ENCODE data around the gene PLS1. TPM values are rescaled to one million over a fixed set of nuclear protein-coding genes. Genes with fewer than 3 reads are reported as not detected.
A peak's percentile ranks its signal among the peaks of the same experiment; 100 is the strongest.

Gene PLS1
- total RNA-seq, 1 experiment from 2014 or later = 20.1 TPM

DNA sequence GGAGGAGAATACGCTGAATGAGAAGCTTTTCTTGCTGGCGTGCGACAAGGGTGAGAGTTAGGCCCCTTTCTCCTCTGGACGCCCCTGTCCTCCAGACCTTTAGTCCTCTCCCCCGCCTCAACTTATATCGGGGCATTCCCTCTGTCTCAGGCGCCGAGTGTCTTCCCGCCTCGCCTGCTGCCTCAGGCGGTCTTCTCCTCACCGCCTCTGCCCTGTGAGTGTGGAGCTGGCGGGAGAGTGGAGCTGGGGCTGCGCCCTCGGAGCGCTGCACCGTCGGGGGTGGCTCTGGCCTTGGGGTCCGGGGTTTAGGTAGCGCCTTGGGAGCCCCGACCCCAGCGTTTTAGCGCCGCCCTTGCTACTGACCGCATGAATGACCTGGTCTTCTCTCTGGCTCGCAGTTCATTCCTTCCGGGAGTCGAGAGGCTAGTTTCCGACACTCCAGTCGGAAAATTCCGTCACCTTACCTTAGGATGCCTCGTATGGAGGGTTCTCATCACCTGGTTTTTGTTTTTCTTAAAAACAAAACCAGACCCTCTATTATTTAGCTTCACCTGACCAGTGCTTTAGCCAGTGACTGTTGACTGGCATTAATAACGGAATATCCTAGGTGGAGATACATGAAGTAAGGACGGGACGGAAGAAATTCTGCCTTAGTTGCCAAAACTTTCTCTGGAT lies 128.6 kb downstream of the PLS1 start:
- no peak overlapping the region for H3K27ac ChIP-seq (ENCODE audit: low read length)
- no peaks in the 10 kb centered on the region for H3K4me1 ChIP-seq (ENCODE audit: insufficient read depth, low read length)
- POLR2A ChIA-PET (ENCODE audit: unreplicated experiment) = no interaction called here
- H4K20me1 ChIP-seq (ENCODE audit: low read length) = no peaks in the 10 kb centered on the region
- TF ChIP-seq EZH2 (IDR thresholded peaks at IDR 0.05; ENCODE audit: low read length, unreplicated experiment) = no peak
- TF ChIP-seq EZH2phosphoT487 (IDR thresholded peaks at IDR 0.05; ENCODE audit: borderline replicate concordance, low read length) = no peak
- TF ChIP-seq, protein P1, sequence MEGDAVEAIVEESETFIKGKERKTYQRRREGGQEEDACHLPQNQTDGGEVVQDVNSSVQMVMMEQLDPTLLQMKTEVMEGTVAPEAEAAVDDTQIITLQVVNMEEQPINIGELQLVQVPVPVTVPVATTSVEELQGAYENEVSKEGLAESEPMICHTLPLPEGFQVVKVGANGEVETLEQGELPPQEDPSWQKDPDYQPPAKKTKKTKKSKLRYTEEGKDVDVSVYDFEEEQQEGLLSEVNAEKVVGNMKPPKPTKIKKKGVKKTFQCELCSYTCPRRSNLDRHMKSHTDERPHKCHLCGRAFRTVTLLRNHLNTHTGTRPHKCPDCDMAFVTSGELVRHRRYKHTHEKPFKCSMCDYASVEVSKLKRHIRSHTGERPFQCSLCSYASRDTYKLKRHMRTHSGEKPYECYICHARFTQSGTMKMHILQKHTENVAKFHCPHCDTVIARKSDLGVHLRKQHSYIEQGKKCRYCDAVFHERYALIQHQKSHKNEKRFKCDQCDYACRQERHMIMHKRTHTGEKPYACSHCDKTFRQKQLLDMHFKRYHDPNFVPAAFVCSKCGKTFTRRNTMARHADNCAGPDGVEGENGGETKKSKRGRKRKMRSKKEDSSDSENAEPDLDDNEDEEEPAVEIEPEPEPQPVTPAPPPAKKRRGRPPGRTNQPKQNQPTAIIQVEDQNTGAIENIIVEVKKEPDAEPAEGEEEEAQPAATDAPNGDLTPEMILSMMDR (conservative IDR thresholded peaks at IDR 0.05; ENCODE audit: low read depth, low read length) = 0 out of 2 replicates have a peak, but pooled peaks have one; percentile 15
- H3K36me3 ChIP-seq (ENCODE audit: low read depth, low read length) = no peaks in the 10 kb centered on the region
- CTCF ChIA-PET = no interaction called here
- peak overlapping the region; percentile 51 for H3K9ac ChIP-seq (ENCODE audit: low read length)
- DNase-seq = peak; percentile 28
- H3K9me2 ChIP-seq (replicated peaks; ENCODE audit: low read length) = no peaks in the 10 kb centered on the region
- intact Hi-C loops (cut with micrococcal nuclease) = loop anchor here (10.0 kb wide), 2 partner anchors 130 to 270 kb away; partner anchors contain the start of gene PLS1
- no peaks in the 10 kb centered on the region for H3K27me3 ChIP-seq (ENCODE audit: low read length)
- no peaks in the 10 kb centered on the region for H3K9me3 ChIP-seq (ENCODE audit: low read length)
- peak overlapping the region; percentile 94 for H3K4me2 ChIP-seq (ENCODE audit: low read length)
- H2AFZ ChIP-seq (ENCODE audit: low read length) = peak overlapping the region; percentile 85
- peak overlapping the region; percentile 92 for H3K4me3 ChIP-seq (ENCODE audit: low read length)
- no peaks in the 10 kb centered on the region for H3K79me2 ChIP-seq (ENCODE audit: low read length)
- no TSS peak for BruUV-seq (replicated peaks)
- H3F3A ChIP-seq (ENCODE audit: low read length, unreplicated experiment) = no peaks in the 10 kb centered on the region
- peak; percentile 53 for ATAC-seq

DNA sequence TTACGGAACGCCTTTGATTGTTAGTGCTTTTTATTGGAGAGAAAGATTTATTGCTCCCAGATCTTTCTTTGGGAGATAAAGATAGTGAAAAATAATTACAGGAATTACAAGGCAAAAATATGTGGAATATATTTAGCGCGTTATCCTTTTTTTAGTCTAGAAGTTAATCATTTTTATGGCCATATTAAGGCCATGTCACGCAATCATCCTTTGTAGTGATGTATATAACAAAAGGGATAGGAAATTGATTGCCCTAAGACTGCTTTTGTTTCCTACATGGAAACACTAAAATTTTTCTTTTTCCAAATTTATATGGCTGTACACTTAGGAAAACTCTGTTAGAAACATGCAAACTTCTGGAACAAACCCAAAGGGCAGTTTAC lies 129.2 kb downstream of the PLS1 start:
- intact Hi-C loops (cut with micrococcal nuclease) = loop anchor here (10.0 kb wide), 2 partner anchors 131 to 269 kb away; partner anchors contain the start of gene PLS1
- TF ChIP-seq EZH2 (IDR thresholded peaks at IDR 0.05; ENCODE audit: low read length, unreplicated experiment) = no peak
- no peak for TF ChIP-seq EZH2phosphoT487 (IDR thresholded peaks at IDR 0.05; ENCODE audit: borderline replicate concordance, low read length)
- TF ChIP-seq, protein P1 (conservative IDR thresholded peaks at IDR 0.05; ENCODE audit: low read depth, low read length) = no peak
- POLR2A ChIA-PET (ENCODE audit: unreplicated experiment) = no interaction called here
- H4K20me1 ChIP-seq (ENCODE audit: low read length) = no peaks in the 10 kb centered on the region
- H2AFZ ChIP-seq (ENCODE audit: low read length) = peak overlapping the region; percentile 85
- no peaks in the 10 kb centered on the region for H3K4me1 ChIP-seq (ENCODE audit: insufficient read depth, low read length)
- no peaks in the 10 kb centered on the region for H3K36me3 ChIP-seq (ENCODE audit: low read depth, low read length)
- H3K79me2 ChIP-seq (ENCODE audit: low read length) = no peaks in the 10 kb centered on the region
- no peak for DNase-seq
- no peaks in the 10 kb centered on the region for H3K9me3 ChIP-seq (ENCODE audit: low read length)
- H3K4me2 ChIP-seq (ENCODE audit: low read length) = peak overlapping the region; percentile 94
- peak overlapping the region; percentile 92 for H3K4me3 ChIP-seq (ENCODE audit: low read length)
- CTCF ChIA-PET = no interaction called here
- BruUV-seq (replicated peaks) = TSS peak; percentile 44
- no peaks in the 10 kb centered on the region for H3F3A ChIP-seq (ENCODE audit: low read length, unreplicated experiment)
- H3K9me2 ChIP-seq (replicated peaks; ENCODE audit: low read length) = no peaks in the 10 kb centered on the region
- ATAC-seq = no peak
- no peaks in the 10 kb centered on the region for H3K27me3 ChIP-seq (ENCODE audit: low read length)
- peak overlapping the region; percentile 51; the same call in 1 of the 2 replicates for H3K9ac ChIP-seq (ENCODE audit: low read length)
- H3K27ac ChIP-seq (ENCODE audit: low read length) = no peak overlapping the region

DNA sequence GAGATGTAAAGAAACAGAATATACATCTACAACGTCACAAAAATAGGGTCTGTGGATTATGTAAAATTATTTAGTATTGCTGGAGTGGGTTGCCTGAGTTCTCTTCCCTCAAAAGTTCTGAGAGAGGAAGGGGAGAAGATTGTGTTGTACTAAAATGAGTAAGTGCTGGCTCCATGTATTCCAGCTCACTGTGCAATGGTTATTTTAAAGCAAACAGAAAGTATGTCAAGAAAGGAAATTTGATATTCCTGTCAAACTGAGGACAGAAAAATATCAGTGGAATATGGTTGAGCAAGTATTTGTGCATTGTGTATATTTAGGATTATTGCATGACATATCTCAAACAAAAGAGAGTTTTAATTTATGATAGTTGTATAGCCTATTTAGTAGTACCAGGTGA lies 129.8 kb downstream of the PLS1 start:
- peak overlapping the region; percentile 28; the same call in 1 of the 2 replicates for H3K4me2 ChIP-seq (ENCODE audit: low read length)
- H2AFZ ChIP-seq (ENCODE audit: low read length) = no peak overlapping the region
- POLR2A ChIA-PET (ENCODE audit: unreplicated experiment) = no interaction called here
- no peak for DNase-seq
- TF ChIP-seq, protein P1 (conservative IDR thresholded peaks at IDR 0.05; ENCODE audit: low read depth, low read length) = no peak
- TF ChIP-seq EZH2phosphoT487 (IDR thresholded peaks at IDR 0.05; ENCODE audit: borderline replicate concordance, low read length) (no peak), EZH2 (IDR thresholded peaks at IDR 0.05; ENCODE audit: low read length, unreplicated experiment) (no peak)
- no peak overlapping the region for H3K4me3 ChIP-seq (ENCODE audit: low read length)
- ATAC-seq = no peak
- no peaks in the 10 kb centered on the region for H3K27me3 ChIP-seq (ENCODE audit: low read length)
- CTCF ChIA-PET = no interaction called here
- no peak overlapping the region for H3K9ac ChIP-seq (ENCODE audit: low read length)
- BruUV-seq (replicated peaks) = no TSS peak
- H3F3A ChIP-seq (ENCODE audit: low read length, unreplicated experiment) = no peaks in the 10 kb centered on the region
- no peaks in the 10 kb centered on the region for H3K9me2 ChIP-seq (replicated peaks; ENCODE audit: low read length)
- H3K4me1 ChIP-seq (ENCODE audit: insufficient read depth, low read length) = no peaks in the 10 kb centered on the region
- no peaks in the 10 kb centered on the region for H3K36me3 ChIP-seq (ENCODE audit: low read depth, low read length)
- no peaks in the 10 kb centered on the region for H3K9me3 ChIP-seq (ENCODE audit: low read length)
- H4K20me1 ChIP-seq (ENCODE audit: low read length) = no peaks in the 10 kb centered on the region
- intact Hi-C loops (cut with micrococcal nuclease) = loop anchor here (10.0 kb wide), 2 partner anchors 131 to 269 kb away; partner anchors contain the start of gene PLS1
- no peak overlapping the region for H3K27ac ChIP-seq (ENCODE audit: low read length)
- no peaks in the 10 kb centered on the region for H3K79me2 ChIP-seq (ENCODE audit: low read length)
